H9 (cell line): ENCODE measurements around the gene LRRC28. TPM values are rescaled to one million over a fixed set of nuclear protein-coding genes. Genes with fewer than 3 reads are reported as not detected.

Source experiments
- DNase-seq: peaks from one replicate; pipeline ENCODE4 v3.0.0-alpha.2; 2017
- H2AFZ ChIP-seq: one replicate; pipeline ENCODE4 v1.6.1; 2013; ENCODE audit warnings: mild to moderate bottlenecking, low read length, control low read depth, moderate library complexity
- H2AK5ac ChIP-seq: 2 replicates; pipeline ENCODE4 v1.6.1; 2013; ENCODE audit warnings: low read length, control low read depth, mixed read lengths; ENCODE audit not compliant: insufficient read length
- H2BK120ac ChIP-seq: one replicate; pipeline ENCODE4 v1.6.1; 2013; ENCODE audit warnings: low read depth, mild to moderate bottlenecking, low read length, control low read depth, inconsistent platforms; ENCODE audit not compliant: poor library complexity, severe bottlenecking
- H2BK12ac ChIP-seq: 2 replicates; pipeline ENCODE4 v1.6.1; 2013; ENCODE audit warnings: low read length, control low read depth, mixed read lengths, low read depth; ENCODE audit not compliant: insufficient read length
- H2BK15ac ChIP-seq: 2 replicates; pipeline ENCODE4 v1.6.1; 2013; ENCODE audit warnings: low read depth, low read length, control low read depth
- H2BK20ac ChIP-seq: one replicate; pipeline ENCODE4 v1.6.1; 2013; ENCODE audit warnings: low read depth, mild to moderate bottlenecking, low read length, control low read depth, inconsistent platforms; ENCODE audit not compliant: poor library complexity, severe bottlenecking
- H2BK5ac ChIP-seq: 2 replicates; pipeline ENCODE4 v1.6.1; 2013; ENCODE audit warnings: low read length, control low read depth, mixed read lengths; ENCODE audit not compliant: insufficient read length
- H3K14ac ChIP-seq: 2 replicates; pipeline ENCODE4 v1.6.1; 2013; ENCODE audit warnings: low read length, control low read depth; ENCODE audit not compliant: insufficient read depth
- H3K18ac ChIP-seq: 2 replicates; pipeline ENCODE4 v1.6.1; 2013; ENCODE audit warnings: low read depth, mild to moderate bottlenecking, mixed read lengths, low read length, control low read depth; ENCODE audit not compliant: insufficient read length
- H3K23ac ChIP-seq: 2 replicates; pipeline ENCODE4 v1.6.1; 2013; ENCODE audit warnings: low read length, control low read depth, mixed read lengths, low read depth; ENCODE audit not compliant: insufficient read length
- H3K23me2 ChIP-seq: 2 replicates; pipeline ENCODE4 v1.6.1; 2013; ENCODE audit warnings: low read depth, mild to moderate bottlenecking, mixed read lengths, low read length, control low read depth; ENCODE audit not compliant: insufficient read length, poor library complexity, severe bottlenecking
- H3K27ac ChIP-seq: 2 replicates; pipeline ENCODE4 v1.5.1; 2013; ENCODE audit warnings: low read length, control low read depth, mixed read lengths, low read depth; ENCODE audit not compliant: insufficient read length
- H3K27me3 ChIP-seq: 2 replicates; pipeline ENCODE4 v1.6.1; 2013; ENCODE audit warnings: low read length, control low read depth, inconsistent platforms; ENCODE audit not compliant: insufficient read depth
- H3K4ac ChIP-seq: 2 replicates; pipeline ENCODE4 v1.6.1; 2013; ENCODE audit warnings: low read depth, mild to moderate bottlenecking, control low read depth, inconsistent platforms, low read length, moderate library complexity
- H3K4me1 ChIP-seq: 2 replicates; pipeline ENCODE4 v1.6.1; 2013; ENCODE audit warnings: low read length, control low read depth, inconsistent platforms; ENCODE audit not compliant: insufficient read depth
- H3K4me2 ChIP-seq: 2 replicates; pipeline ENCODE4 v1.6.1; 2013; ENCODE audit warnings: low read length, control low read depth, mixed read lengths; ENCODE audit not compliant: insufficient read length, insufficient read depth
- H3K56ac ChIP-seq: 2 replicates; pipeline ENCODE4 v1.6.1; 2013; ENCODE audit warnings: low read depth, mild to moderate bottlenecking, mixed read lengths, low read length, control low read depth; ENCODE audit not compliant: insufficient read length
- H3K79me1 ChIP-seq: 2 replicates; pipeline ENCODE4 v1.6.1; 2013; ENCODE audit warnings: low read depth, mild to moderate bottlenecking, moderate library complexity, low read length, control low read depth, inconsistent platforms; ENCODE audit not compliant: insufficient read depth, poor library complexity, severe bottlenecking
- H3K79me2 ChIP-seq: 2 replicates; pipeline ENCODE4 v1.6.1; 2013; ENCODE audit warnings: low read length, control low read depth, inconsistent platforms; ENCODE audit not compliant: insufficient read depth
- H3K9ac ChIP-seq: 2 replicates; pipeline ENCODE4 v1.6.1; 2013; ENCODE audit warnings: low read length, control low read depth, mixed read lengths; ENCODE audit not compliant: insufficient read length; ENCODE audit errors: extremely low read depth
- H3K9me3 ChIP-seq: one replicate; pipeline ENCODE4 v1.6.1; 2013; ENCODE audit warnings: low read depth, low read length, inconsistent platforms; ENCODE audit not compliant: control insufficient read depth
- H3T11ph ChIP-seq: one replicate; pipeline ENCODE4 v1.6.1; 2013; ENCODE audit warnings: mild to moderate bottlenecking, low read length, control low read depth, inconsistent platforms
- H4K20me1 ChIP-seq: one replicate; pipeline ENCODE4 v1.6.1; 2013; ENCODE audit not compliant: control insufficient read depth, insufficient read length, insufficient read depth
- H4K5ac ChIP-seq: 2 replicates; pipeline ENCODE4 v1.6.1; 2013; ENCODE audit warnings: low read depth, mild to moderate bottlenecking, mixed read lengths, low read length, control low read depth; ENCODE audit not compliant: insufficient read length
- H4K8ac ChIP-seq: replicated peaks from 2 replicates; pipeline ENCODE4 v1.6.1; 2013; ENCODE audit warnings: low read length, control low read depth, mixed read lengths, low read depth; ENCODE audit not compliant: insufficient read length
- H4K91ac ChIP-seq: 2 replicates; pipeline ENCODE4 v1.6.1; 2013; ENCODE audit warnings: low read depth, mild to moderate bottlenecking, moderate library complexity, mixed read lengths, low read length, control low read depth; ENCODE audit not compliant: insufficient read length
- H3K27ac Mint-ChIP-seq, 3 experiments: 2 replicates in 2 of 3; 3 replicates in 1 of 3; pipeline ENCODE4 v1.8.0; 2020 to 2021; ENCODE audit warnings: mixed read lengths in 3 of 3, mild to moderate bottlenecking in 1 of 3, moderate library complexity in 1 of 3
- H3K27me3 Mint-ChIP-seq: 2 replicates; pipeline ENCODE4 v1.8.0; 2021; ENCODE audit warnings: low read depth, mild to moderate bottlenecking, moderate library complexity, mixed read lengths
- H3K36me3 Mint-ChIP-seq, 3 experiments: 2 replicates in 2 of 3; 3 replicates in 1 of 3; pipeline ENCODE4 v1.8.0; 2020 to 2021; ENCODE audit warnings: low read depth in 3 of 3, mixed read lengths in 3 of 3; ENCODE audit not compliant: insufficient read depth in 1 of 3
- H3K4me1 Mint-ChIP-seq, 2 experiments: 2 replicates each; pipeline ENCODE4 v1.8.0; 2020; ENCODE audit warnings: mixed read lengths in 2 of 2
- H3K4me3 Mint-ChIP-seq, 2 experiments: 2 replicates in 1 of 2; 3 replicates in 1 of 2; pipeline ENCODE4 v1.8.0; 2020 to 2021; ENCODE audit warnings: mild to moderate bottlenecking in 2 of 2, mixed read lengths in 2 of 2, moderate library complexity in 1 of 2
- H3K9me3 Mint-ChIP-seq, 2 experiments: 2 replicates in 1 of 2; 3 replicates in 1 of 2; pipeline ENCODE4 v1.8.0; 2020; ENCODE audit warnings: mild to moderate bottlenecking in 2 of 2, mixed read lengths in 2 of 2, moderate library complexity in 1 of 2
- WGBS: extraction: QIAGEN DNeasy Blood & Tissue Kit; methylation state at CpG from one replicate; pipeline ENCODE4 v1.1.7; 2013; ENCODE audit warnings: missing lambda C conversion rate, low lambda C conversion rate, mixed read lengths; ENCODE audit not compliant: insufficient read length; ENCODE audit errors: extremely low coverage; 5-methylcytosine and 5-hydroxymethylcytosine counted together
- total RNA-seq: library from RNA; stranded (reverse); gene quantifications from 2 replicates; pipeline ENCODE4 v1.2.1, GENCODE V29; 2021
- TF ChIP-seq, protein P1 (sequence below): fragments of 200-600 bp; sonication (generic); conservative IDR thresholded peaks from 3 replicates; pipeline ENCODE4 v1.8.0; 2021; ENCODE audit warnings: antibody characterized with exemption, mild to moderate bottlenecking

The LRRC28 gene
- total RNA-seq, 1 experiment from 2014 or later = 17.6 TPM

DNA sequence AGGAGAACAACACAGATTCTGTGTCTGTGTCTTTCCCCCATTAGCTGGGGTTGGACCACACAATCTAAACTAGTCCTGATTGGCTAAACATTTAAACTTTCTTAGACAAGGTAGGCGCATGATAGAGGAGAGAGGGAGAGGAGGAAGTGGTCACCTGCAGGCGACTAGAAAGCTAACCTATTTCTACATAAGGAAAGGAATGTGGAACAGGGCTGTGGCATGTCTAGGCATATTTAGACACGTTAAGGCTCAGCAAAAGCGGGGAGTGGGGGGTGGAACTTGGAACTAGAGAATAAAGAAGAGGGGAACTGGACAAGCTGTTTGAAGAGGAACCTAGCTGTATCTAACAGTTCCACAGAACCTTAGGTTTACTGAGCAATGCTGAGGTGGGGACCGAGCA is 12.8 kb downstream of the LRRC28 start:
- no peak overlapping the region for H3K27ac ChIP-seq
- no peak overlapping the region for H2BK20ac ChIP-seq
- peaks cover 5% of the 10 kb centered on the region; the same call in 1 of the 2 replicates for H3K4me1 ChIP-seq
- H2BK15ac ChIP-seq = no peak overlapping the region
- no peak overlapping the region for H3K4me3 Mint-ChIP-seq
- DNase-seq = no peak
- H3K27ac Mint-ChIP-seq = peak overlapping the region in 1 of 3 experiments; percentile 4; a peak in 1 of 7 replicates
- H3K9me3 ChIP-seq = no peaks in the 10 kb centered on the region
- no peaks in the 10 kb centered on the region for H3K36me3 Mint-ChIP-seq
- H3K27me3 ChIP-seq = no peaks in the 10 kb centered on the region
- WGBS = no CpG with 5 or more reads among the region's 5 CpGs
- H3K56ac ChIP-seq = no peak overlapping the region
- no peak overlapping the region for H2BK120ac ChIP-seq
- H3K18ac ChIP-seq = no peak overlapping the region
- no peak overlapping the region for H3T11ph ChIP-seq
- H3K4ac ChIP-seq = no peak overlapping the region
- no peaks in the 10 kb centered on the region for H3K27me3 Mint-ChIP-seq
- TF ChIP-seq, protein P1, sequence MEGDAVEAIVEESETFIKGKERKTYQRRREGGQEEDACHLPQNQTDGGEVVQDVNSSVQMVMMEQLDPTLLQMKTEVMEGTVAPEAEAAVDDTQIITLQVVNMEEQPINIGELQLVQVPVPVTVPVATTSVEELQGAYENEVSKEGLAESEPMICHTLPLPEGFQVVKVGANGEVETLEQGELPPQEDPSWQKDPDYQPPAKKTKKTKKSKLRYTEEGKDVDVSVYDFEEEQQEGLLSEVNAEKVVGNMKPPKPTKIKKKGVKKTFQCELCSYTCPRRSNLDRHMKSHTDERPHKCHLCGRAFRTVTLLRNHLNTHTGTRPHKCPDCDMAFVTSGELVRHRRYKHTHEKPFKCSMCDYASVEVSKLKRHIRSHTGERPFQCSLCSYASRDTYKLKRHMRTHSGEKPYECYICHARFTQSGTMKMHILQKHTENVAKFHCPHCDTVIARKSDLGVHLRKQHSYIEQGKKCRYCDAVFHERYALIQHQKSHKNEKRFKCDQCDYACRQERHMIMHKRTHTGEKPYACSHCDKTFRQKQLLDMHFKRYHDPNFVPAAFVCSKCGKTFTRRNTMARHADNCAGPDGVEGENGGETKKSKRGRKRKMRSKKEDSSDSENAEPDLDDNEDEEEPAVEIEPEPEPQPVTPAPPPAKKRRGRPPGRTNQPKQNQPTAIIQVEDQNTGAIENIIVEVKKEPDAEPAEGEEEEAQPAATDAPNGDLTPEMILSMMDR = no peak
- no peak overlapping the region for H3K4me2 ChIP-seq
- no peak overlapping the region for H2AK5ac ChIP-seq
- H3K9ac ChIP-seq = no peak overlapping the region
- H3K4me1 Mint-ChIP-seq = peaks cover 3 to 13% of the 10 kb centered on the region in 2 experiments; a peak in 2 of 4 replicates
- H4K5ac ChIP-seq = no peak overlapping the region
- H4K20me1 ChIP-seq = no peaks in the 10 kb centered on the region
- H3K23ac ChIP-seq = no peak overlapping the region
- H4K91ac ChIP-seq = no peak overlapping the region
- no peaks in the 10 kb centered on the region for H3K23me2 ChIP-seq
- no peaks in the 10 kb centered on the region for H3K79me1 ChIP-seq
- H3K79me2 ChIP-seq = no peaks in the 10 kb centered on the region
- H3K14ac ChIP-seq = no peak overlapping the region
- no peak overlapping the region for H2BK12ac ChIP-seq
- no peak overlapping the region for H2AFZ ChIP-seq
- H3K9me3 Mint-ChIP-seq = no peaks in the 10 kb centered on the region
- no peak overlapping the region for H4K8ac ChIP-seq
- H2BK5ac ChIP-seq = no peak overlapping the region
